ENCODE data around the gene MMS22L. TPM values are rescaled to one million over a fixed set of nuclear protein-coding genes. Genes with fewer than 3 reads are reported as not detected.

Gene MMS22L
- total and polyA plus RNA-seq, 10 of the 15 experiments (the other 5 are each of a cell fraction or from before 2014, with no cell fraction given) = 5.0 to 33.9 (median 18.7) TPM

- TF ChIP-seq, protein P1, sequence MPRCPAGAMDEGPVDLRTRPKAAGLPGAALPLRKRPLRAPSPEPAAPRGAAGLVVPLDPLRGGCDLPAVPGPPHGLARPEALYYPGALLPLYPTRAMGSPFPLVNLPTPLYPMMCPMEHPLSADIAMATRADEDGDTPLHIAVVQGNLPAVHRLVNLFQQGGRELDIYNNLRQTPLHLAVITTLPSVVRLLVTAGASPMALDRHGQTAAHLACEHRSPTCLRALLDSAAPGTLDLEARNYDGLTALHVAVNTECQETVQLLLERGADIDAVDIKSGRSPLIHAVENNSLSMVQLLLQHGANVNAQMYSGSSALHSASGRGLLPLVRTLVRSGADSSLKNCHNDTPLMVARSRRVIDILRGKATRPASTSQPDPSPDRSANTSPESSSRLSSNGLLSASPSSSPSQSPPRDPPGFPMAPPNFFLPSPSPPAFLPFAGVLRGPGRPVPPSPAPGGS (IDR thresholded peaks at IDR 0.05; ENCODE audit: borderline replicate concordance, insufficient read depth, low read depth, low read length, poor library complexity, severe bottlenecking) = no peak
- TF ChIP-seq, protein P2, sequence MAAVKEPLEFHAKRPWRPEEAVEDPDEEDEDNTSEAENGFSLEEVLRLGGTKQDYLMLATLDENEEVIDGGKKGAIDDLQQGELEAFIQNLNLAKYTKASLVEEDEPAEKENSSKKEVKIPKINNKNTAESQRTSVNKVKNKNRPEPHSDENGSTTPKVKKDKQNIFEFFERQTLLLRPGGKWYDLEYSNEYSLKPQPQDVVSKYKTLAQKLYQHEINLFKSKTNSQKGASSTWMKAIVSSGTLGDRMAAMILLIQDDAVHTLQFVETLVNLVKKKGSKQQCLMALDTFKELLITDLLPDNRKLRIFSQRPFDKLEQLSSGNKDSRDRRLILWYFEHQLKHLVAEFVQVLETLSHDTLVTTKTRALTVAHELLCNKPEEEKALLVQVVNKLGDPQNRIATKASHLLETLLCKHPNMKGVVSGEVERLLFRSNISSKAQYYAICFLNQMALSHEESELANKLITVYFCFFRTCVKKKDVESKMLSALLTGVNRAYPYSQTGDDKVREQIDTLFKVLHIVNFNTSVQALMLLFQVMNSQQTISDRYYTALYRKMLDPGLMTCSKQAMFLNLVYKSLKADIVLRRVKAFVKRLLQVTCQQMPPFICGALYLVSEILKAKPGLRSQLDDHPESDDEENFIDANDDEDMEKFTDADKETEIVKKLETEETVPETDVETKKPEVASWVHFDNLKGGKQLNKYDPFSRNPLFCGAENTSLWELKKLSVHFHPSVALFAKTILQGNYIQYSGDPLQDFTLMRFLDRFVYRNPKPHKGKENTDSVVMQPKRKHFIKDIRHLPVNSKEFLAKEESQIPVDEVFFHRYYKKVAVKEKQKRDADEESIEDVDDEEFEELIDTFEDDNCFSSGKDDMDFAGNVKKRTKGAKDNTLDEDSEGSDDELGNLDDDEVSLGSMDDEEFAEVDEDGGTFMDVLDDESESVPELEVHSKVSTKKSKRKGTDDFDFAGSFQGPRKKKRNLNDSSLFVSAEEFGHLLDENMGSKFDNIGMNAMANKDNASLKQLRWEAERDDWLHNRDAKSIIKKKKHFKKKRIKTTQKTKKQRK (IDR thresholded peaks at IDR 0.05; ENCODE audit: low read depth, low read length) = no peak
- no peak for TF ChIP-seq RCOR1 (conservative IDR thresholded peaks at IDR 0.05; ENCODE audit: low read depth, low read length)
- no peak for TF ChIP-seq NRF1 (conservative IDR thresholded peaks at IDR 0.05; ENCODE audit: low read depth, low read length)
- TF ChIP-seq BCL11A (IDR thresholded peaks at IDR 0.05; ENCODE audit: low read depth, low read length) = no peak
- no peak for TF ChIP-seq SMAD5 (IDR thresholded peaks at IDR 0.05; ENCODE audit: low read depth)
- TF ChIP-seq ATF3 (IDR thresholded peaks at IDR 0.05; ENCODE audit: borderline replicate concordance, extremely low read depth, low read depth, low read length) = no peak
- no peak for TF ChIP-seq BACH1 (IDR thresholded peaks at IDR 0.05; ENCODE audit: borderline replicate concordance)
- TF ChIP-seq EED (IDR thresholded peaks at IDR 0.05; ENCODE audit: low read depth) = no peak
These were observed 131.4 kb downstream of the MMS22L start (continued) for GRCh38 chr6:97151601-97152000.
